NOMO-1 treated with DMSO at 0.1 percent for 48 hours (cell line): ENCODE results near the gene ADGRG6.

Experiments used
- DNase-seq: peaks from one replicate; lab custom pipeline; 2025; ENCODE audit not compliant: unreplicated experiment; lab: John Stamatoyannopoulos, UW

The ADGRG6 gene

DNA sequence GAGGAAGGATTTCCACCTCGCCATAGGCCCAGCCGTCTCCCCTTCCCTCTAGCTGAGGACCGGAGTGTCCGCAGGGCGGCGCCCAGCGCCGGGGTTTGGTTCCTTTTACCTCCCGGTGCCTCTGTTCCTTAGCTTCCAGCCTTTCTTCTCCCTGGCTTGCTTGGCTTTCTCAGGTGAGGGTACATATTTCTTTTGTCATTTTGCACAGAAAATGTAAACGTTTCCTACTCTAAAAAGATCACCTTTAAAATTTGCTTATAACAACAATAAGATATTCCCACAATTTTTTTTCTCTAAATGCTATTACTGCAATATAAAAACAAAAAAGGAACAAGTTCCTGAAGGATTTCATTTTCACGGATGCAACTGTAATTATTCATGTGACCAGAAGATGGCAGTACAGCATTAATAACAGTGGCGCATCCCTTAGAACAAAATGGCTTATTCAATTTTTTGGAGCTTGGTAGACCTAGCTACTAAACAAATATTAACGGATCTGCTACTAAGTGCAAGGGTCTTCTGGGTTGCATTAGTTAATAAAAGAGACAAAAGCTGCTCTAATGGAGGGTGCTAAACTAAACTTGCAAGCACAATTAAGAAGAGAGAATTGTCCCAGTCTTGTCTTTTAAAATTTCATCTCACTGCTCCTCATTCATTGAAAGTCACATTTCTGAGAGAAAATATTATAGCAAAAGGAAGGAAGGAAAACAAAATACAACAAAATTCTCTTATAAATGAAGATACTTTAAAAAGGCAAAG is 172.9 kb downstream of the ADGRG6 start:
- DNase-seq = peak; percentile 54

DNA sequence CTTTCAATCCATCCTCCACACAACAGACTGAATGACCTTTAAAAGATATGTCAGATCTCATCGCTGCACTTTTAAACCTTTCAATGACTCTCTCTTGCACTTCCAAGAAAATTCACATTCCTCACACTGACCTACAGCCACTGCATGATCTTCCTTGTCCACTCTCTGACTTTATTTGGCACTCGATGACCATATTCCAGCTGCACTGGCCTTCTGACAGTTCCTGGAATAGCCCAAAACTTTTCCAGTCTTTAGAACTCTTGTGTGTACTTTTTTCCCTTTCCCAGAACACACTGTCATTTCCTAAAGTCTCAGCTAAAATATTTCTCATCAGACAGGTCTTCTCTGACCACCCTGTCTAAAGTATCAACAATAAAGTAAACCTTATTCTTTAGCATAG is 174.6 kb downstream of the ADGRG6 start:
- DNase-seq = no peak

DNA sequence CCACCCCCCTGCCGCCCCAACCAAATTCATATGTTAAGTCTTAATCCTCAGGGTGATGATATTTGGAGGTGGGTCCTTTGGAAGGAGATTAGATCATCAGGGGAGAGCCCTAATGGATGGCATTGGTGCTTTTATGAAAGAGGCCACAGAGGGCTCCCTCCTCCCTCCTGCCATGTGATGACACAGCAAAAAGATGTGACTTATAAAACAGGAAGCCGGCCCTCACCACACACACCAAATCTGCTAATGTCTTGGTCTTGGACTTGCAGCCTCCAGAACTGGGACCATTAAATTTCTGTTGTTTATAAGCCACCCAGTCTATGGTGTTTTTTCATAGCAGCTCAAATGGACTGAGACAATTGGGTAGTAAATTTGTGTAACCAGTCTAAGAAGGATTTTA is 176.3 kb downstream of the ADGRG6 start:
- peak; percentile 55 for DNase-seq

DNA sequence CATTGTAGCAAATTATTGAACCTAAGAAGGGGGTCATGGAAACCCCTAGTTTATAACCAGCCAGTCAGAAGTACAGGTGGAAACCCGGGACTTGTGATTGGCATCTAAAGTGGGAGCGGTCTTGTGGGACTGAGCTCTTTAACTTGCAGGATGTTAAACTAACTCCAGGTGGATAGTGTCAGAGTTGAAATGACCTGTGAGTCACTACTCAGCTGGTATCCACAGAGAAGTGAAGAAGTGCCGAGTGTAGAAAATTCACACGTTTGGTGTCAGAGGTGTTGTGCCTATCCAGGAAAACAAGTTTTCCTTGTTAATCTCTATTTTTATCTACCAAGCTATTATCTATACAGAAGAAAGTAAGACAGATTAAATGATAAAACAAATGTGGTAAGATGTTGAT is 179.7 kb downstream of the ADGRG6 start:
- no peak for DNase-seq

DNA sequence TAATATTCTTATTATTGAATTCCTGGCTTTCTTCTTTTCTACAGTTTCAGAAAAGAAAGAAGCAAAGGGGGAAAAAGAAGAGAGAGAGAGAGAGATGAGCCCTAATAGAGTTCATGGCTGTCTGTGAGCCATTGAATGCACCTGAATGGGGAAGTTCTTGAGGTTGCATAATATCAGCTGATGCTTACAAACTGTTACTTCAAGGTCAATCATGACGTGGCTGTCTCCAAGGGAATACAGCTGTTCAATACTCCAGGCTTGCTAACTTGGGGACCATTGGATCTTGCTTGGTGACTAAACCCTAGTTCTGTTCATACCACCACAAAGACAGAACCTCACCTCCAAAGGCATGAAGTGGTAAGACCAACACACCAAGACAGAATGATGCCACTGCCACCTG is 180.4 kb downstream of the ADGRG6 start:
- peak; percentile 75 for DNase-seq

DNA sequence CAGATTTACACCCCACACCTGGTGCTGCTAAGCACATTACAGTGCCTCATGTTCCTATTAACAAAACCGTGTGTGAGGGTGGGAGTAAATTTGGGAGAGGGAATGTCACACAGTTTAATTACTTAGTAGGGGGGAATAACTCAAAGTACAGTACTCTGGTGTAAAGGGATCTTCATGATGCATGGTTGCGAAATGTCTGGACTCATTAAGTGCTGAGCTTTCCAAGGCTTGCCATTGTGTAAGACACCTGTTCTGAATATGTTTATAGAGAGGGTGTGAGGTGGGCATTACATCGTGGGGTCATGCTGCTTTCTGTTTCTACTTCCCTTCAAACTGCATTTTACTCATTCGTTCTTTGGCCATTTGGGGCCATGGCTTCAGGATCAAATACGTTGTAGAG is 181.2 kb downstream of the ADGRG6 start:
- peak; percentile 65 for DNase-seq

DNA sequence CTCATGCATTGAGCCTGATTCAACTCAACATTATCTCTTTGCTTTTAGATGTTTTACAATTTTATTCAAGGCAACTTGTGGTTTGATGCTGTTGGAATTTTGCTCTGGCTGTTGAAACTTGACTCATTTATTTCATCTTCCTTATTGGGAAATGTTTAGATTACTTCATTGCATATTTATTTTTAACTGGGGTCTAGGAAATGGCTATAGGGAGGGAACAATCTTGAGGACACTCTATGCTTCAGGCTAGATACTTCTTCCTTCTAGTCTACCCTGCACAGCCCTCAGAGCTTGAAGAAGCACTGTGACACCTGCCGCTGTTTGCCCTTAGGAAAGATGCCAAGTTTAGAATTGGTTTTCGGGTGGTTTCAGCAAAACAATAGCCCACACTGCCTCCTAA is 183.4 kb downstream of the ADGRG6 start:
- DNase-seq = peak; percentile 10

DNA sequence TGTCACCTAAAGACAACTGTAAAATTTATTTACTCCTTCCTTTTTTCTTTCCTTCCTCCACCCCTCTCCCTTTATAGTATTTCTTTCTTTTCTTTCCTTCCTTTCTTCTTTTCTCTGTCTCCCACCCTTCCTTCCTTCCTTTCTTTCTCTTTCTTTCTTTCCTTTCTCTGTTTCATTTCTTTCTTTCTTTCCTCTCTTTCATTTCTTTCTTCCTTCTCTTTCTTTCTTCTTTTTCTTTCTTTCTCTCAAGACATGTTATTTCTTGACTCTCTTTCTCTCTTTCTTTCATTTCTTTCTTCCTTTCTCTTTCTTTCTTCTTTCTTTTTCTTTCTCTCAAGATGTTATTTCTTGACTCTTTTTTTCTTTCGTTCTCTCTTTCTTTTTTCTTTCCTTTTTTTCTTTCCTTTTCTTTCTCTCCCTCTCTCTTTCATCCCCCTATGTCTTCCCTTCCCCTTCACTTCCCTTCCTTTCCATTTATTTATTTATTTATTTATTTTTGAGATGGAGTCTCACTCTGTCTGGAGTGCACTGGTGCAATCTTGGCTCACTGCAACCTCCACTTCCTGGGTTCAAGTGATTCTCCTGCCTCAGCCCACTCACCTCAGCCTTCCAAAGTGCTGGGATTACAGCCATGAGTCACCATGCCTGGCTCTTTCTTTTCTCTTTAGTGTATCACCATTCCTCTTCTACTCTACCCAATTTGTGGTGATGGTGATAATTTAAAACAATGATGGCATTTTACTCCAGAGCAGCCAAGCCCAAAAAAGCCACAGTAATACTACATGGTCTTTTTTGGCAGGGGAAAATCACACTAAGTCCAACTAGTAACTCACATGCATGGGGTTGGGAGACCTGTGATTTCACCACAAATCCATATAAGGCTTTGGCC is 188.2 kb downstream of the ADGRG6 start:
- DNase-seq = no peak
